ENCODE results near the gene ITLN2.
"Not testable (repeated sequence)": the region's sequence is repeated elsewhere in the genome, so short reads cannot be mapped to it uniquely, and the experiment has no call there.

ITLN2 gene

GRCh38 chr1:160954158-160955104 lies at the start of gene ITLN2:
TSS of gene ITLN2 (minus strand) at chr1:160954809. CDS start at chr1:160954741, 68 bp downstream.
- peak; percentile 54 for DNase-seq (ENCODE audit: low read depth)

- DNase-seq (ENCODE audit: low read depth), result no peak
Observed at GRCh38 chr1:161001525-161001924, 46.9 kb upstream of the ITLN2 start.

- DNase-seq (ENCODE audit: low read depth), result no peak
Observed at GRCh38 chr1:161000736-161001480, 46.3 kb upstream of the ITLN2 start.

GRCh38 chr1:160999376-160999775 lies 44.8 kb upstream of the ITLN2 start:
- no peak for DNase-seq (ENCODE audit: low read depth)

- peak; percentile 78 for DNase-seq (ENCODE audit: low read depth)
Observed at GRCh38 chr1:160997323-160998038, 42.9 kb upstream of the ITLN2 start.

GRCh38 chr1:160996178-160996577 lies 41.6 kb upstream of the ITLN2 start:
- DNase-seq (ENCODE audit: low read depth), result peak; percentile 94

- DNase-seq (ENCODE audit: low read depth), result peak; percentile 75
Observed at GRCh38 chr1:160993544-160994193, 39.1 kb upstream of the ITLN2 start.

GRCh38 chr1:160992036-160992435 lies 37.4 kb upstream of the ITLN2 start:
- DNase-seq (ENCODE audit: low read depth), result not testable (repeated sequence)

GRCh38 chr1:160987359-160988050 lies 32.9 kb upstream of the ITLN2 start:
- no peak for DNase-seq (ENCODE audit: low read depth)

GRCh38 chr1:160985723-160986122 lies 31.1 kb upstream of the ITLN2 start:
- no peak for DNase-seq (ENCODE audit: low read depth)

- DNase-seq (ENCODE audit: low read depth), result no peak
Observed at GRCh38 chr1:160981584-160982411, 27.2 kb upstream of the ITLN2 start.

GRCh38 chr1:160979286-160979685 lies 24.7 kb upstream of the ITLN2 start:
- no peak for DNase-seq (ENCODE audit: low read depth)

- no peak for DNase-seq (ENCODE audit: low read depth)
Observed at GRCh38 chr1:160978510-160978927, 23.9 kb upstream of the ITLN2 start.

GRCh38 chr1:160975026-160975425 lies 20.4 kb upstream of the ITLN2 start:
- DNase-seq (ENCODE audit: low read depth), result no peak

GRCh38 chr1:160973491-160973890 lies 18.9 kb upstream of the ITLN2 start:
- DNase-seq (ENCODE audit: low read depth), result no peak

- DNase-seq (ENCODE audit: low read depth), result no peak
Observed at GRCh38 chr1:160972939-160973338, 18.3 kb upstream of the ITLN2 start.

GRCh38 chr1:160971618-160972056 lies 17.0 kb upstream of the ITLN2 start:
- DNase-seq (ENCODE audit: low read depth), result no peak

- DNase-seq (ENCODE audit: low read depth), result no peak
Observed at GRCh38 chr1:160963521-160963920, 8.9 kb upstream of the ITLN2 start.

GRCh38 chr1:160961419-160961818 lies 6.8 kb upstream of the ITLN2 start:
- DNase-seq (ENCODE audit: low read depth), result no peak

- DNase-seq (ENCODE audit: low read depth), result no peak
Observed at GRCh38 chr1:160956966-160957365, 2.4 kb upstream of the ITLN2 start.
